Neutrophil (primary cell): ENCODE measurements around the gene DDX6.
"Not testable (repeated sequence)": the region's sequence is repeated elsewhere in the genome, so short reads cannot be mapped to it uniquely, and the experiment has no call there.

Experiments
- H3K27ac ChIP-seq: fragments of 200-600 bp; sonication (generic); 2 replicates; pipeline ENCODE4 v1.5.1; 2016; ENCODE audit warnings: mild to moderate bottlenecking, moderate library complexity
- H3K27me3 ChIP-seq: fragments of 200-600 bp; sonication (generic); 2 replicates; pipeline ENCODE4 v1.6.0; 2016; ENCODE audit warnings: mild to moderate bottlenecking
- H3K36me3 ChIP-seq: fragments of 200-600 bp; sonication (generic); 2 replicates; pipeline ENCODE4 v1.5.1; 2017
- H3K4me1 ChIP-seq, 2 experiments: fragments of 200-600 bp in 1 of 2; sonication (generic) in 1 of 2; 1 replicate in 1 of 2; 2 replicates in 1 of 2; pipeline versions ENCODE4 v1.5.1 to v1.6.1; 2013 to 2016; ENCODE audit warnings: low read depth in 1 of 2, low read length in 1 of 2, mild to moderate bottlenecking in 1 of 2, moderate library complexity in 1 of 2; ENCODE audit not compliant: control insufficient read depth in 1 of 2, insufficient read depth in 1 of 2
- H3K4me3 ChIP-seq, 2 experiments: fragments of 200-600 bp in 1 of 2; sonication (generic) in 1 of 2; 1 replicate in 1 of 2; 2 replicates in 1 of 2; pipeline ENCODE4 v1.5.1; 2013 to 2016; ENCODE audit warnings: low read depth in 1 of 2, low read length in 1 of 2, mild to moderate bottlenecking in 1 of 2, moderate library complexity in 1 of 2
- H3K9me3 ChIP-seq: fragments of 200-600 bp; sonication (generic); 2 replicates; pipeline ENCODE4 v1.5.1; 2016
- CTCF ChIP-seq: fragments of 200-600 bp; sonication (generic); IDR thresholded peaks from 2 replicates; pipeline ENCODE4 v1.5.1; 2016; ENCODE audit warnings: antibody characterized with exemption

The DDX6 gene

DNA sequence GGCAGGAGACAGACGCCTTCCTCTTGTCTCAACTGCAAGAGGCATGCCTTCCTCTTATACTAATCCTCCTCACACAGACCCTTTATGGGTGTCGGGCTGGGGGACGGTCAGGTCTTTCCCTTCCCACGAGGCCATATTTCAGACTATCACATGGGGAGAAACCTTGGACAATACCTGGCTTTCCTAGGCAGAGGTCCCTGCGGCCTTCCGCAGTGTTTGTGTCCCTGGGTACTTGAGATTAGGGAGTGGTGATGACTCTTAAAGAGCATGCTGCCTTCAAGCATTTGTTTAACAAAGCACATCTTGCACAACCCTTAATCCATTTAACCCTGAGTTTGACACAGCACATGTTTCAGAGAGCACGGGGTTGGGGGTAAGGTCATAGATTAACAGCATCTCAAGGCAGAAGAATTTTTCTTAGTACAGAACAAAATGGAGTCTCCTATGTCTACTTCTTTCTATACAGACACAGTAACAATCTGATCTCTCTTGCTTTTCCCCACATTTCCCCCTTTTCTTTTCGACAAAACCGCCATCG, 69.4 kb downstream of the DDX6 start:
- not testable (repeated sequence) for H3K9me3 ChIP-seq, H3K4me3 ChIP-seq, H3K27ac ChIP-seq, H3K4me1 ChIP-seq, H3K36me3 ChIP-seq
- peaks cover 30% of the 10 kb centered on the region for H3K27me3 ChIP-seq

DNA sequence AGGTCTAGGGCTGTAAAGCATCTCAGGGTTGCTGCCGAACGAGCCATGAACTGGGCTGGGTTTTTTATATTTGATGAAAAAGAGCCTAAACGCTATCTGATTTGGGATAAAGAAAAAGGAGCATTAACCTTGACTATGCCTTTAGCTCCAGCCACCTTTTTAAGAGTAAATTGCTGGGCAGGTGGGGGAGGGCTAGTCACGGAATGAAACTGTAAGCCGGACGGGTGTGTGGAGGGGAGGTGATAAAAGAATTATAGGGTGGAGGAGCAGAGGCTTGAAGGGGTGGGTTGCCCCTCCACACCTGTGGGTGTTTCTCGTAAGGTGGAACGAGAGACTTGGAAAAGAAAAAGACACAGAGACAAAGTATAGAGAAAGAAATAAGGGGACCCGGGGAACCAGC, 70.2 kb downstream of the DDX6 start:
- H3K9me3 ChIP-seq, H3K4me3 ChIP-seq, H3K4me1 ChIP-seq, H3K36me3 ChIP-seq, H3K27ac ChIP-seq: not testable (repeated sequence)
- H3K27me3 ChIP-seq, result peaks cover 27% of the 10 kb centered on the region

DNA sequence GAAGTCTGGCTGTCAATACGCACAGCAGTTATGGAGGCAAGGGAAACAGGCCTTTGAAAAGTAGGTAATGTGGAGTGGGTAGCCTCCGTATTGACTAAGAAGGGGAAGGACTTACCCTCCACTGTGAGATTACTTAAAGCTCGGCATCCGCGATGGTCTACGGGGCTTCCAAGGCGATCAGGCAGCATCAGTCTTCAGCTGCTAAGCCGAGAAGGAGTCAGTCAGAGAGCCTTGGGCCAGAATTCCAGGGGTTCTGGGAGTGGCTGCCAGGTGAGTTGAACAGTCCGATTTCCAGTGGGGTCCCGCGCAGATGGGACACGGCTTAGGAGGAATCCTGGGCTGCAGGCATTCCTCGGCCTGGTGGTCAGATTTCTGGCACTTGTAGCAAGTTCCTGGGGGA, 70.9 kb downstream of the DDX6 start:
- peaks cover 30% of the 10 kb centered on the region for H3K27me3 ChIP-seq
- not testable (repeated sequence) for H3K4me3 ChIP-seq, H3K9me3 ChIP-seq, H3K36me3 ChIP-seq, H3K27ac ChIP-seq, H3K4me1 ChIP-seq

GRCh38 chr11:118718562-118718961, 72.4 kb downstream of the DDX6 start:
- H3K4me1 ChIP-seq, H3K4me3 ChIP-seq, H3K36me3 ChIP-seq, H3K9me3 ChIP-seq, H3K27ac ChIP-seq: not testable (repeated sequence)
- peaks cover 30% of the 10 kb centered on the region for H3K27me3 ChIP-seq

- not testable (repeated sequence) for H3K9me3 ChIP-seq, H3K4me3 ChIP-seq
These were observed 73.2 kb downstream of the DDX6 start for GRCh38 chr11:118717733-118718132.

GRCh38 chr11:118717221-118717620, 73.7 kb downstream of the DDX6 start:
- H3K9me3 ChIP-seq, H3K27ac ChIP-seq, H3K36me3 ChIP-seq, H3K4me3 ChIP-seq, H3K4me1 ChIP-seq: not testable (repeated sequence)
- H3K27me3 ChIP-seq, result peaks cover 21% of the 10 kb centered on the region

More at GRCh38 chr11:118717733-118718132, 73.2 kb downstream of the DDX6 start:
- not testable (repeated sequence) for H3K36me3 ChIP-seq, H3K4me1 ChIP-seq, H3K27ac ChIP-seq
- H3K27me3 ChIP-seq, result peaks cover 24% of the 10 kb centered on the region

- peaks cover 21% of the 10 kb centered on the region for H3K27me3 ChIP-seq
- no peak overlapping the region for H3K27ac ChIP-seq
- no peaks in the 10 kb centered on the region for H3K4me1 ChIP-seq
- no peak overlapping the region for H3K4me3 ChIP-seq
- no peaks in the 10 kb centered on the region for H3K36me3 ChIP-seq
- no peaks in the 10 kb centered on the region for H3K9me3 ChIP-seq
- no peak for TF ChIP-seq CTCF
These were observed 75.1 kb downstream of the DDX6 start for GRCh38 chr11:118715837-118716260.

- peaks cover 21% of the 10 kb centered on the region for H3K27me3 ChIP-seq
- H3K27ac ChIP-seq, result no peak overlapping the region
- no peaks in the 10 kb centered on the region for H3K9me3 ChIP-seq
- no peak for TF ChIP-seq CTCF
- H3K36me3 ChIP-seq, result no peaks in the 10 kb centered on the region
- H3K4me3 ChIP-seq, result no peak overlapping the region
- H3K4me1 ChIP-seq, result no peaks in the 10 kb centered on the region
These were observed 75.6 kb downstream of the DDX6 start for GRCh38 chr11:118715245-118715831.

DNA sequence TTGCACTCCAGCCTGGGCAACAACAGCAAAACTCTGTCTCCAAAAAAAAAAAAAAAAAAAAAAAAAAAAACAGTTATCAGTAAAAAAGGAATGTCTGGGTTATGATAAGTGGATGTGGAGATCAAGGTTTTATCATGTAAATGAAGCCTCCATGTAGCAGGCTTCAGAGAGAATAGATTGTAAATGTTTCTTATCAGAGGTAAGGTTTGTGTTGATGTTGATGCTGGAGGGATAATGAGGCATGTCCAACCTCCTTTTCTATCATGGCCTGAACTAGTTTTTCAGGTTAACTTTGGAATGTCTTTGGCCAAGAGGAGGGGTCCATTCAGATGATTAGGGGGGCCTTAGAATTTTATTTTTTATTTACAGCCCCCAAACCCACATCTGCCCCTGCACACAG, 76.1 kb downstream of the DDX6 start:
- no peak for TF ChIP-seq CTCF
- H3K9me3 ChIP-seq, result no peaks in the 10 kb centered on the region
- no peaks in the 10 kb centered on the region for H3K36me3 ChIP-seq
- H3K4me1 ChIP-seq, result no peaks in the 10 kb centered on the region
- H3K27ac ChIP-seq, result no peak overlapping the region
- H3K4me3 ChIP-seq, result no peak overlapping the region
- peaks cover 18% of the 10 kb centered on the region for H3K27me3 ChIP-seq

GRCh38 chr11:118714416-118714815, 76.5 kb downstream of the DDX6 start:
- H3K27me3 ChIP-seq, result peaks cover 17% of the 10 kb centered on the region
- H3K4me1 ChIP-seq, H3K9me3 ChIP-seq, H3K4me3 ChIP-seq, H3K36me3 ChIP-seq, H3K27ac ChIP-seq: not testable (repeated sequence)
